Mesendoderm (in vitro differentiated cells): Measurements from ENCODE around the gene APOC4. TPM values are rescaled to one million over a fixed set of nuclear protein-coding genes. Genes with fewer than 3 reads are reported as not detected.

Experiments used
- DNase-seq: peaks from one replicate; pipeline ENCODE4 v3.0.0; 2013
- H2AK5ac ChIP-seq: 2 replicates; pipeline ENCODE4 v1.6.1; 2013; ENCODE audit warnings: low read length, inconsistent platforms
- H2BK120ac ChIP-seq: 2 replicates; pipeline ENCODE4 v1.6.1; 2013; ENCODE audit warnings: low read depth, mild to moderate bottlenecking, low read length, moderate library complexity, mixed read lengths
- H2BK15ac ChIP-seq: replicated peaks from 2 replicates; pipeline ENCODE4 v1.6.1; 2013; ENCODE audit warnings: low read depth, mild to moderate bottlenecking, moderate library complexity
- H2BK5ac ChIP-seq: 2 replicates; pipeline ENCODE4 v1.6.1; 2013; ENCODE audit warnings: low read length, inconsistent platforms
- H3K18ac ChIP-seq: 2 replicates; pipeline ENCODE4 v1.6.1; 2013; ENCODE audit warnings: mild to moderate bottlenecking, low read length, mixed read lengths
- H3K23ac ChIP-seq: one replicate; pipeline ENCODE4 v1.6.1; 2013; ENCODE audit warnings: low read length
- H3K27ac ChIP-seq: 2 replicates; pipeline ENCODE4 v1.5.1; 2013; ENCODE audit warnings: low read depth, mild to moderate bottlenecking, inconsistent platforms, low read length, moderate library complexity
- H3K27me3 ChIP-seq: 2 replicates; pipeline ENCODE4 v1.6.1; 2013; ENCODE audit warnings: low read length, control low read depth, mild to moderate bottlenecking, inconsistent platforms; ENCODE audit not compliant: insufficient read depth, poor library complexity
- H3K36me3 ChIP-seq: 2 replicates; pipeline ENCODE4 v1.6.1; 2013; ENCODE audit warnings: low read length, inconsistent platforms; ENCODE audit not compliant: control insufficient read depth, insufficient read depth
- H3K4ac ChIP-seq: one replicate; pipeline ENCODE4 v1.6.1; 2013; ENCODE audit warnings: low read depth, mild to moderate bottlenecking, low read length, moderate library complexity
- H3K4me1 ChIP-seq: 2 replicates; pipeline ENCODE4 v1.6.1; 2013; ENCODE audit warnings: low read depth, low read length, inconsistent platforms; ENCODE audit not compliant: control insufficient read depth
- H3K4me2 ChIP-seq: 2 replicates; pipeline ENCODE4 v1.6.1; 2013; ENCODE audit warnings: low read length
- H3K4me3 ChIP-seq: 2 replicates; pipeline ENCODE4 v1.5.1; 2013; ENCODE audit warnings: mild to moderate bottlenecking, low read length
- H3K56ac ChIP-seq: one replicate; pipeline ENCODE4 v1.6.1; 2013; ENCODE audit warnings: low read length
- H3K79me1 ChIP-seq: 2 replicates; pipeline ENCODE4 v1.6.1; 2013; ENCODE audit warnings: low read length, inconsistent platforms
- H3K79me2 ChIP-seq: 2 replicates; pipeline ENCODE4 v1.6.1; 2013; ENCODE audit warnings: mild to moderate bottlenecking, low read length; ENCODE audit not compliant: control insufficient read depth, insufficient read depth
- H3K9ac ChIP-seq: 2 replicates; pipeline ENCODE4 v1.6.1; 2013; ENCODE audit warnings: low read length, inconsistent platforms
- H4K5ac ChIP-seq: one replicate; pipeline ENCODE4 v1.6.1; 2013; ENCODE audit warnings: low read length
- H4K8ac ChIP-seq: one replicate; pipeline ENCODE4 v1.6.1; 2013; ENCODE audit warnings: low read depth, mild to moderate bottlenecking, control low read depth, low read length, moderate library complexity
- WGBS: extraction: QIAGEN DNeasy Blood & Tissue Kit; methylation state at CpG from one replicate; pipeline ENCODE4 v1.1.7; 2013; ENCODE audit warnings: low lambda C conversion rate, missing lambda C conversion rate; ENCODE audit not compliant: insufficient coverage; ENCODE audit errors: extremely low coverage; 5-methylcytosine and 5-hydroxymethylcytosine counted together
- polyA plus RNA-seq, 2 experiments: library from polyadenylated mRNA; stranded (reverse); fragments of 200-250 nt; gene quantifications; one replicate each; pipeline ENCODE4 v1.2.3, GENCODE V29; 2013

APOC4 gene, protein sequence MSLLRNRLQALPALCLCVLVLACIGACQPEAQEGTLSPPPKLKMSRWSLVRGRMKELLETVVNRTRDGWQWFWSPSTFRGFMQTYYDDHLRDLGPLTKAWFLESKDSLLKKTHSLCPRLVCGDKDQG
- not detected for polyA plus RNA-seq (2013, experiment 1 of 2)
- not detected for polyA plus RNA-seq (2013, experiment 2 of 2)

- WGBS = 100% methylated on average over 3 of the region's 14 CpGs
- H4K5ac ChIP-seq = no peak within 1 kb of the TSS
- H3K4me3 ChIP-seq = no peak within 1 kb of the TSS
- no peak within 1 kb of the TSS for H2BK15ac ChIP-seq
- H2AK5ac ChIP-seq = no peak within 1 kb of the TSS
- H2BK5ac ChIP-seq = no peak within 1 kb of the TSS
- no peak within 1 kb of the TSS for H3K27ac ChIP-seq
- H3K56ac ChIP-seq = no peak within 1 kb of the TSS
- no peak within 1 kb of the TSS for H4K8ac ChIP-seq
- H3K36me3 ChIP-seq = no peaks in the 10 kb centered on the region
- H3K4ac ChIP-seq = no peak within 1 kb of the TSS
- H3K18ac ChIP-seq = no peak within 1 kb of the TSS
- H2BK120ac ChIP-seq = no peak within 1 kb of the TSS
- no peaks in the 10 kb centered on the region for H3K79me2 ChIP-seq
- no peak within 1 kb of the TSS for H3K9ac ChIP-seq
- no peaks in the 10 kb centered on the region for H3K79me1 ChIP-seq
- H3K23ac ChIP-seq = no peak within 1 kb of the TSS
- no peaks in the 10 kb centered on the region for H3K4me1 ChIP-seq
- DNase-seq = no peak
- no peak within 1 kb of the TSS for H3K4me2 ChIP-seq
- H3K27me3 ChIP-seq = no peaks in the 10 kb centered on the region
Observed at GRCh38 chr19:44942067-44942571, at the start of gene APOC4. TSS of gene APOC4 (plus strand) at chr19:44942237. CDS start at chr19:44942278, 41 bp downstream.

DNA sequence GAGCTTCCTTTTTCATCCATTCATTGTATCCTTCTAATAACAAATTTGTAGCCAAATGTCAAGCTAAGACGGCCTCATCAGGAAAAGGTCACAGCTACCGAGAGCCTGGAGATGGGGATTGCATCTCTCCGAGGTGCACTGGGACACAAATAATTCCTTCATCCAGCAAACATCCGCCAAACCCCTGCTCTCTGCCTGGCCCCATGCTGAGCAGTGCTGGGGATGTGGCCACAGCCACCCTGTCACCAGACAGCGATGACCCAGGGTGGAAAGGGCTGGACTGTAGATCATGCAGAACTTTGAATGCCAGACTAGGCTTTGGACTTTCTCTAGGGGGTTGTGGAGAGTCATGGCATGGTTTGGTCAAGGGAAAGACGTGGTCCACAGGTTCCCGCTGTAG lies 49.1 kb upstream of the APOC4 start:
- Histone ChIP-seq H2BK15ac (no peak overlapping the region), H3K27ac (no peak overlapping the region), H3K9ac (no peak overlapping the region), H2AK5ac (no peak overlapping the region), H2BK5ac (no peak overlapping the region), H3K56ac (no peak overlapping the region), H3K4ac (no peak overlapping the region), H3K23ac (no peak overlapping the region), H4K8ac (no peak overlapping the region), H3K4me3 (no peak overlapping the region), H3K4me1 (no peaks in the 10 kb centered on the region), H3K27me3 (no peaks in the 10 kb centered on the region), H2BK120ac (no peak overlapping the region), H3K18ac (no peak overlapping the region), H3K4me2 (no peak overlapping the region), H4K5ac (no peak overlapping the region), H3K79me2 (peaks cover 30% of the 10 kb centered on the region), H3K36me3 (peaks cover 13% of the 10 kb centered on the region), H3K79me1 (peaks cover 24% of the 10 kb centered on the region)
- WGBS = no CpG with 5 or more reads among the region's 7 CpGs
- no peak for DNase-seq

- Histone ChIP-seq H3K56ac (no peak overlapping the region), H3K4me1 (no peaks in the 10 kb centered on the region), H2BK15ac (no peak overlapping the region), H3K23ac (no peak overlapping the region), H3K27me3 (no peaks in the 10 kb centered on the region), H3K4me2 (no peak overlapping the region), H2AK5ac (no peak overlapping the region), H4K5ac (no peak overlapping the region), H4K8ac (no peak overlapping the region), H3K27ac (no peak overlapping the region), H3K9ac (no peak overlapping the region), H2BK5ac (no peak overlapping the region), H2BK120ac (no peak overlapping the region), H3K79me2 (peaks cover 30% of the 10 kb centered on the region), H3K79me1 (peaks cover 24% of the 10 kb centered on the region), H3K18ac (no peak overlapping the region), H3K4me3 (no peak overlapping the region), H3K4ac (no peak overlapping the region), H3K36me3 (peaks cover 16% of the 10 kb centered on the region)
- DNase-seq = no peak
- WGBS = no CpG with 5 or more reads among the region's 18 CpGs
Observed at GRCh38 chr19:44893332-44894051, 48.5 kb upstream of the APOC4 start.

- H3K79me2 ChIP-seq = peaks cover 30% of the 10 kb centered on the region
Observed at GRCh38 chr19:44894052-44894400, 48.0 kb upstream of the APOC4 start.

GRCh38 chr19:44894946-44895345 lies 47.1 kb upstream of the APOC4 start:
- no peak overlapping the region for H3K4me2 ChIP-seq
- no peak overlapping the region for H3K27ac ChIP-seq
- no peak overlapping the region for H3K4me3 ChIP-seq
- no peak overlapping the region for H3K9ac ChIP-seq
- no peak for DNase-seq
- no peak overlapping the region for H2BK15ac ChIP-seq
- H3K79me2 ChIP-seq = peaks cover 30% of the 10 kb centered on the region
- H3K36me3 ChIP-seq = peaks cover 16% of the 10 kb centered on the region
- H3K27me3 ChIP-seq = no peaks in the 10 kb centered on the region
- no peak overlapping the region for H2BK5ac ChIP-seq
- H2AK5ac ChIP-seq = no peak overlapping the region
- H3K79me1 ChIP-seq = peaks cover 24% of the 10 kb centered on the region
- H3K56ac ChIP-seq = no peak overlapping the region
- H3K18ac ChIP-seq = no peak overlapping the region
- no CpG with 5 or more reads among the region's 9 CpGs for WGBS
- H3K4me1 ChIP-seq = no peaks in the 10 kb centered on the region
- no peak overlapping the region for H3K23ac ChIP-seq
- H2BK120ac ChIP-seq = no peak overlapping the region
- no peak overlapping the region for H4K5ac ChIP-seq
- no peak overlapping the region for H4K8ac ChIP-seq
- no peak overlapping the region for H3K4ac ChIP-seq

More at GRCh38 chr19:44894052-44894400, 48.0 kb upstream of the APOC4 start:
- no CpG with 5 or more reads among the region's 6 CpGs for WGBS
- H4K8ac ChIP-seq = no peak overlapping the region
- H4K5ac ChIP-seq = no peak overlapping the region
- no peak overlapping the region for H3K4me3 ChIP-seq
- no peak overlapping the region for H3K27ac ChIP-seq
- peaks cover 16% of the 10 kb centered on the region for H3K36me3 ChIP-seq
- H2BK5ac ChIP-seq = no peak overlapping the region
- H3K4me1 ChIP-seq = no peaks in the 10 kb centered on the region
- no peaks in the 10 kb centered on the region for H3K27me3 ChIP-seq
- H2AK5ac ChIP-seq = no peak overlapping the region
- no peak overlapping the region for H2BK15ac ChIP-seq
- no peak overlapping the region for H3K4me2 ChIP-seq
- H3K56ac ChIP-seq = no peak overlapping the region
- H3K4ac ChIP-seq = no peak overlapping the region
- H3K79me1 ChIP-seq = peaks cover 24% of the 10 kb centered on the region
- no peak for DNase-seq
- H3K23ac ChIP-seq = no peak overlapping the region
- H2BK120ac ChIP-seq = no peak overlapping the region
- H3K18ac ChIP-seq = no peak overlapping the region
- H3K9ac ChIP-seq = no peak overlapping the region
